Suprapubic skin (tissue), 4 donors: ENCODE data around the gene HRCT1. TPM values are rescaled to one million over a fixed set of nuclear protein-coding genes. Genes with fewer than 3 reads are reported as not detected.

ENCODE experiments used
- DNase-seq, 2 donors: peaks; one replicate each; pipeline ENCODE4 v3.0.0-alpha.2; 2019; ENCODE audit warnings: low spot score in 2 of 2
- H3K27ac ChIP-seq: fragments of 200-600 bp; sonication (generic); one replicate; pipeline ENCODE4 v1.5.1; 2019
- H3K27me3 ChIP-seq: fragments of 200-600 bp; sonication (generic); one replicate; pipeline ENCODE4 v1.5.1; 2019
- H3K36me3 ChIP-seq: fragments of 200-600 bp; sonication (generic); one replicate; pipeline ENCODE4 v1.5.1; 2019
- H3K4me1 ChIP-seq: fragments of 200-600 bp; sonication (generic); one replicate; pipeline ENCODE4 v1.5.1; 2019
- H3K4me3 ChIP-seq: fragments of 200-600 bp; sonication (generic); one replicate; pipeline ENCODE4 v1.5.1; 2019; ENCODE audit warnings: mild to moderate bottlenecking
- H3K9me3 ChIP-seq: fragments of 200-600 bp; sonication (generic); one replicate; pipeline ENCODE4 v1.5.1; 2019
- CTCF ChIP-seq, 2 donors: fragments of 200-600 bp in 1 of 2; fragments of 450-650 bp in 1 of 2; sonication (generic) in 1 of 2; IDR thresholded peaks; one replicate each; pipeline ENCODE4 v1.5.1; 2016 to 2019; ENCODE audit warnings: antibody characterized with exemption in 2 of 2, mild to moderate bottlenecking in 1 of 2, moderate library complexity in 1 of 2
- EP300 ChIP-seq: sonication (generic); formaldehyde crosslinking; IDR thresholded peaks from one replicate; pipeline ENCODE4 v1.6.1; 2017; ENCODE audit warnings: antibody characterized with exemption
- POLR2A ChIP-seq, 2 donors: fragments of 450-650 bp; IDR thresholded peaks; one replicate each; pipeline ENCODE4 v1.6.1; 2017; ENCODE audit warnings: antibody characterized with exemption in 2 of 2, mild to moderate bottlenecking in 2 of 2, moderate library complexity in 2 of 2
- POLR2AphosphoS5 ChIP-seq, 3 donors: sonication (generic); formaldehyde crosslinking; IDR thresholded peaks; one replicate each; pipeline ENCODE4 v1.6.1; 2017; ENCODE audit warnings: antibody characterized with exemption in 3 of 3
- WGBS: methylation state at CpG from one replicate; pipeline ENCODE4 v1.1.5; 2018; 5-methylcytosine and 5-hydroxymethylcytosine counted together
- total RNA-seq, 4 donors: library from RNA; depleted of rRNA; stranded (reverse); fragments of >200 nt; gene quantifications; one replicate each; pipeline ENCODE4 v1.1.0, GENCODE V29; 2016

Gene HRCT1
- total RNA-seq, 4 donors from 2014 or later: 1.2 to 5.8 (median 2.9) TPM

GRCh38 chr9:35942286-35942685 lies 36.3 kb downstream of the HRCT1 start:
- no peak for TF ChIP-seq CTCF (IDR thresholded peaks at IDR 0.05)
- no peak for TF ChIP-seq POLR2A (IDR thresholded peaks at IDR 0.05)
- TF ChIP-seq EP300: no peak
- TF ChIP-seq POLR2AphosphoS5 (IDR thresholded peaks at IDR 0.05): no peak
- H3K27me3 ChIP-seq: no peaks in the 10 kb centered on the region
- H3K4me3 ChIP-seq: no peak overlapping the region
- no peak overlapping the region for H3K27ac ChIP-seq
- no peaks in the 10 kb centered on the region for H3K9me3 ChIP-seq
- peaks cover 5% of the 10 kb centered on the region for H3K4me1 ChIP-seq
- no peak for DNase-seq
- WGBS: 80% methylated on average over 5 of the region's 5 CpGs
- no peaks in the 10 kb centered on the region for H3K36me3 ChIP-seq

GRCh38 chr9:35944173-35944572 lies 38.2 kb downstream of the HRCT1 start:
- no peak overlapping the region for H3K27ac ChIP-seq
- 82% methylated on average over 3 of the region's 3 CpGs for WGBS

GRCh38 chr9:35944841-35945240 lies 38.8 kb downstream of the HRCT1 start:
- no peaks in the 10 kb centered on the region for H3K9me3 ChIP-seq
- H3K4me3 ChIP-seq: no peak overlapping the region
- no peak for DNase-seq
- WGBS: 92% methylated on average over 3 of the region's 3 CpGs
- TF ChIP-seq POLR2A (IDR thresholded peaks at IDR 0.05) (no peak), POLR2AphosphoS5 (IDR thresholded peaks at IDR 0.05) (no peak), CTCF (IDR thresholded peaks at IDR 0.05) (no peak), EP300 (no peak)
- H3K4me1 ChIP-seq: peaks cover 5% of the 10 kb centered on the region
- H3K36me3 ChIP-seq: no peaks in the 10 kb centered on the region
- H3K27ac ChIP-seq: no peak overlapping the region
- H3K27me3 ChIP-seq: no peaks in the 10 kb centered on the region

More at GRCh38 chr9:35944173-35944572, 38.2 kb downstream of the HRCT1 start:
- no peaks in the 10 kb centered on the region for H3K27me3 ChIP-seq
- H3K9me3 ChIP-seq: no peaks in the 10 kb centered on the region
- no peaks in the 10 kb centered on the region for H3K36me3 ChIP-seq
- no peak for DNase-seq
- peaks cover 5% of the 10 kb centered on the region for H3K4me1 ChIP-seq
- no peak overlapping the region for H3K4me3 ChIP-seq
- no peak for TF ChIP-seq POLR2A (IDR thresholded peaks at IDR 0.05)
- TF ChIP-seq EP300: no peak
- TF ChIP-seq CTCF (IDR thresholded peaks at IDR 0.05): no peak
- TF ChIP-seq POLR2AphosphoS5 (IDR thresholded peaks at IDR 0.05): no peak

- TF ChIP-seq EP300 (no peak), CTCF (IDR thresholded peaks at IDR 0.05) (peak; percentile 83), POLR2A (IDR thresholded peaks at IDR 0.05) (no peak)
- H3K9me3 ChIP-seq: no peaks in the 10 kb centered on the region
- H3K27ac ChIP-seq: peak overlapping the region; percentile 6
- WGBS: 22% methylated on average over 10 of the region's 10 CpGs
- peak; percentile 85 to 88 for DNase-seq
- peak overlapping the region; percentile 21 for H3K4me3 ChIP-seq
- peaks cover 5% of the 10 kb centered on the region for H3K4me1 ChIP-seq
- no peaks in the 10 kb centered on the region for H3K27me3 ChIP-seq
- H3K36me3 ChIP-seq: no peaks in the 10 kb centered on the region
These were observed 39.5 kb downstream of the HRCT1 start for GRCh38 chr9:35945341-35946018.

GRCh38 chr9:35948451-35948850 lies 42.4 kb downstream of the HRCT1 start:
- TF ChIP-seq POLR2A (IDR thresholded peaks at IDR 0.05) (no peak), POLR2AphosphoS5 (IDR thresholded peaks at IDR 0.05) (no peak), EP300 (no peak), CTCF (IDR thresholded peaks at IDR 0.05) (no peak)
- H3K4me1 ChIP-seq: peaks cover 5% of the 10 kb centered on the region
- no peaks in the 10 kb centered on the region for H3K9me3 ChIP-seq
- WGBS: 80% methylated on average over 2 of the region's 2 CpGs
- no peak overlapping the region for H3K27ac ChIP-seq
- H3K36me3 ChIP-seq: no peaks in the 10 kb centered on the region
- no peak for DNase-seq
- H3K4me3 ChIP-seq: no peak overlapping the region
- no peaks in the 10 kb centered on the region for H3K27me3 ChIP-seq
